C4-2B (cell line): ENCODE measurements around the gene CPNE7.

Experiments used
- CTCF ChIP-seq: fragments of 450-650 bp; conservative IDR thresholded peaks from 2 replicates; pipeline ENCODE4 v1.5.1; 2017; ENCODE audit warnings: mild to moderate bottlenecking
- ZFX ChIP-seq: fragments of 450-650 bp; IDR thresholded peaks from 2 replicates; pipeline ENCODE4 v1.6.1; 2017

- TF ChIP-seq CTCF (no peak), ZFX (no peak)
Observed at GRCh38 chr16:89615176-89615575, 39.6 kb downstream of the CPNE7 start.
